ENCODE data around the gene DTD1. TPM values are rescaled to one million over a fixed set of nuclear protein-coding genes. Genes with fewer than 3 reads are reported as not detected.

Gene DTD1, protein sequence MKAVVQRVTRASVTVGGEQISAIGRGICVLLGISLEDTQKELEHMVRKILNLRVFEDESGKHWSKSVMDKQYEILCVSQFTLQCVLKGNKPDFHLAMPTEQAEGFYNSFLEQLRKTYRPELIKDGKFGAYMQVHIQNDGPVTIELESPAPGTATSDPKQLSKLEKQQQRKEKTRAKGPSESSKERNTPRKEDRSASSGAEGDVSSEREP
- 167 and 198 TPM in 2 replicates for polyA plus RNA-seq (2014; cell fraction: cytosol; rRNA removed)
- 78.2 and 89.6 TPM in 2 replicates for polyA plus RNA-seq (2014; cell fraction: nucleus; rRNA removed)

- peak; percentile 86 for DNase-seq (ENCODE audit: low spot score)
Measured at GRCh38 chr20:18587665-18588573, at the start of gene DTD1. DTD1 (plus strand) TSS chr20:18588054; CDS start chr20:18588073, 19 bp downstream.

- DNase-seq (ENCODE audit: low spot score) = no peak
Measured at GRCh38 chr20:18541741-18542140, 46.1 kb upstream of the DTD1 start.

DNA sequence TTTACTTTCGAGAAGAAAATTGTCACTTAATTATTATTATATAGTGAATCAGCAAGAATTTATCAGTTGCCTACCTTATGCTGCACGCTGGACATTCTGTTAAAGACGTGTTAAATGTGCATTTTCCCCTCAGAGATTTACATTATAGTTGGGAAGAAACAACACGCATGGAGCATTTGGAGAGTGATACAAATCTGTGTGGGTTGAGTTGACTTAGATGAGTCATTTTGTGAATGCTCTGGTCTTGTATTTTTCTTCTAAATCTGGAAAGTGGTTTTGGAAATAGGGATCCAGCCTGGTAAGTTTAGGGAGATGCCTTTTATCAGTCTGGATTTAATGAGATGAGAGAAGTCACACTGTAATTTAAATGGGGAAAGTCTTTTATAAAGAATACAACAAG, 44.6 kb upstream of the DTD1 start:
- DNase-seq (ENCODE audit: low spot score) = no peak

DNA sequence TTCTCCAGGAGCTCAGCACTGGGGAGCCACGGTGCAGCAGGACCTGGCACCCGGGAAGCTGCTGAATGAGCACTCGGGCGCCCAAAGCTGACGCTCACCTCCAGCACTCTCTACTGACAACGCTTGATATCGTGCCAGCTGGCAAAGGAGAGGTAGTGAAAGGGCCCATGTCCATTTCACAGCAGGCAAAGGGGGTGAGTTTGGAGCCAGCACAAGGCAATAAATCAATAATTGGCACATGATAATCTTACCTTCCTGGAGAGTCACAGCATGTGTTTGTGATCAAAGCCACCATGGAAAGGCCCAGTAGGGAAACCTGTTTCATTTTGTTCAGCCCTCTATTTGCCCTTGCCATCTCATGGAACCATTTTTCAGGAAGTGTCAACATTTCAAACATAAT, 43.9 kb upstream of the DTD1 start:
- DNase-seq (ENCODE audit: low spot score) = no peak

DNA sequence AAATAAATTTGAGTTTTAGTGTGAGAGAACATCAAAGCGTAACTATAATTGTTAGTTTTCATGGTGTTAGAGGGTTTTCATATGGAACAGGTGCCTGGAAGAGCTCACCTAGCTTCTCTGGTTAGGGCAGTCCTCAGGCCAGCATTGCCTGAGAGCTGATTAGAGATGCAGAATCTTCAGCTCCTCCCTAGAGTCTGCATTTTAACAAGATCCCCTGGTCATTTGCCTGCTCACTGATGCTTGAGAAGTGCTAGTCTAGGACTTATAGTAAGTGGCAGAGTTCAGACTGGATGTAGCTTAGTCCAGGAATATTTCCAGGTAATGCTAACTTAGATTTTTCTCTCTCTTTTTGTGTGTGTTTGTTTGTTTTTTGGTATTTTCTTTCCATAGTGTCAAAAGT, 42.3 kb upstream of the DTD1 start:
- no peak for DNase-seq (ENCODE audit: low spot score)

DNA sequence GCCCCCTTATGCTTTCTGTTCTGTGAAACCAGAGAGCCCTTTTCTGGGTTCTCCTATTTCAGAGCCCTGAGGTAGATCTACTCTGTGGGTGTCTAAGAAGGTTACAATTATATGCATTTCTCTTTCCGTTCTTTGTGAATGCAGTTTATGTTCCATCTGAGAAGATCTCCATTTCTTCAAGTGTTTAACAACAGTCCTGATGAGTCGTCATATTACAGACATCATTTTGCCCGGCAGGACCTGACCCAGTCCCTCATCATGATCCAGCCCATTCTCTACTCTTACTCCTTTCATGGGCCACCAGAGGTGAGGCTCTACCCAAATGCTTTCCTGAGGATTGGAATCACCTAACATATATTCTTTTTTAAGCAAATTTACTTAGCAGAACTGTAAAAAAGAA, 39.4 kb upstream of the DTD1 start:
- DNase-seq (ENCODE audit: low spot score) = no peak

DNA sequence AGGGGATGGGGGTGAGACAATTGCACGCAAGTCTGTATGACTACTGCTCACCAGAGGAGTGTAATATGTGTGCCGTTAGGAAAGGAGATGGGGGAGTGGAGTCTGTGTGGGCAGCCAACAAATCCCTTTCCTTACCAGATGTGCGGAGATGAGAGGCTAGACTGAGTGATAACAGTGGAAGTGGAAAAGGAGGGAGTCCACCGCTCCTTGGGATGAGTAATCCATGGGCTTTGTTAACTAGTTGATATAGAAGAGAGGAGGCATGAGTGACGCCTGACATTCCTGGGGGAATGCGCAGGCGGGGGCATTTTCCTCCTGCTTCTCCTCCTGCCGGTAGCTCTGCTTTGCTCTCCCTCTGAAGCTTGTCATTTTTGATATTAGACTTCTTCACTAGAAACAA, 34.1 kb upstream of the DTD1 start:
- DNase-seq (ENCODE audit: low spot score) = no peak

GRCh38 chr20:18566892-18567738, 20.7 kb upstream of the DTD1 start, which contains the start of gene SMIM26:
SMIM26 (plus strand) TSS chr20:18567432; CDS start chr20:18567479, 47 bp downstream.
- DNase-seq (ENCODE audit: low spot score) = peak; percentile 87

DNA sequence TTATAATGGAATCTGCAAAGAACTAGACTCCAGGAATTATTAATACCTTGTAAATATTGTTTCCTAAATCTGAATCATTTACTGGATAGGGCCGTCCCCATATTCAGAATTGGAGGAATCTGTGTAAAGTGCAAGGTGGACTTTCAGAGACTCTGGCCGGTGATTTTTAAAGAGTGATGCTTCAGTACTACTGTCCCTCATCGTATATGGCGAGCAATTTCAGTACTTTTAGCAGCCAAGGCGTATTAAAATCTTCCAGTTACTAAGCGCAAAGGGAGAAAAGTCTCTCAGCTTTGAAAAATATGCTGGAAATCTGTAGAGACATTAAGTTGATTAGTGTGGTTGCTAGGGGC, 20.1 kb upstream of the DTD1 start:
- DNase-seq (ENCODE audit: low spot score) = no peak

- DNase-seq (ENCODE audit: low spot score) = no peak
Measured at GRCh38 chr20:18571009-18571408, 16.8 kb upstream of the DTD1 start.

- DNase-seq (ENCODE audit: low spot score) = no peak
Measured at GRCh38 chr20:18571578-18571977, 16.3 kb upstream of the DTD1 start.

- no peak for DNase-seq (ENCODE audit: low spot score)
Measured at GRCh38 chr20:18577942-18578341, 9.9 kb upstream of the DTD1 start.

- DNase-seq (ENCODE audit: low spot score) = no peak
Measured at GRCh38 chr20:18578581-18578980, 9.3 kb upstream of the DTD1 start.

- no peak for DNase-seq (ENCODE audit: low spot score)
Measured at GRCh38 chr20:18580012-18580411, 7.8 kb upstream of the DTD1 start.

DNA sequence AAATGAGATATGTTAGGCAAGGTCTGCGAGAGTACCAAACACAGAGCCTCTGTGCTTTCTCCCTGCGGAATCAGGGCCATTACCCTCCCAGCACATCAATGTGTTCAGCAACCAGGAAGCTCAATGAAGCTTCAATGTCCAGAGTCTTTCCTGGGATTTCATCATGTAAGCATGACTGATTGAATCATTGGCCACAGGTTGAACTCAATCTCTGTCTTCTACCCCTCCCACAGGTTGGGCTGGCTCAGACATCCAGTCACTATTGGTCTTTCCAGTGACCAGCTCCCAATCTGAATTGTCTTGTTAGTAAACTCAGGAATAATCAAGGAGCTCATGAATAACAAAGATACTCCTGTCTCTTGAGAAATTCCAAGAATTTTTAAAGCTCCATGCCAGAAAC, 2.7 kb upstream of the DTD1 start:
- DNase-seq (ENCODE audit: low spot score) = no peak

GRCh38 chr20:18588574-18588933, 700 bp downstream of the DTD1 start:
- peak; percentile 56 for DNase-seq (ENCODE audit: low spot score)

- DNase-seq (ENCODE audit: low spot score) = no peak
Measured at GRCh38 chr20:18589941-18590674, 2.3 kb downstream of the DTD1 start.

- DNase-seq (ENCODE audit: low spot score) = no peak
Measured at GRCh38 chr20:18596270-18596669, 8.4 kb downstream of the DTD1 start.

DNA sequence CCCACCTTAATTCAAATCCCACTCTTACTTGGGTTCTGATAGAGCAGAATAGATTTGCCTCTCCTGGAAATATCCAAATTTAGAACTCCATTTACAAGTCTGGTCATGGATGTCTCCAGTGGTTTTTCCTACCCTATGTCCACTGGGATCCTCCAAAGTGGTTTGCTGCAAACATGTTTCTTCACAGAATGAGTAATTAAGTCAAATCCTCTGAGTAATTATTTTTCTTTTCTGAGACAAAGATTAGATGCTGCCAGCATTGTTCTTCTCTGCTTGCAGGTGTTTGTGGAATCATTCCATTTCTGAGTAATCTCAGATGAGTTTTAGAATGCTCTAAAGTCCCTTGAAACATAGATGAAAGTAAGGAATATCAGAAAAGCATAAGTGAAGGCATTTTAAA, 21.9 kb downstream of the DTD1 start:
- no peak for DNase-seq (ENCODE audit: low spot score)

GRCh38 chr20:18611492-18611891, 23.6 kb downstream of the DTD1 start:
- no peak for DNase-seq (ENCODE audit: low spot score)

DNA sequence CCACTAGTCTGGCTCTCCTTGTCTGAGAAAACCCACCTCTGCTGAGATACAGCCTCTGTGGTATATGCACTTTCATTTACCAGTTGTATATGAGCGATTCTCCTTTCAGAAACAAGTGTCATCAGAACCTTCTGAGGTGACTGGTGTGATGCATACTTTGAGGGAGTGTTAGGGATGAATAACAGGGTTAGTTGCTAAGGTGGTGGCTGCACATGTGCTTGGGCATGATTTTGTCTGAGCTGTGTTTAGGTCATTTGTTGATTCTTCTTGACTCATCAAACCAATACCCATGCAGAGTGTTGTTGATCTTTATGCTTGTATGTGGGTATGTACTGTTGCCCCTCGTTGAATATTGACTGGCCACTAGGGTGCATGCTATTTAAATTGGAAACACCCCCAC, 25.7 kb downstream of the DTD1 start:
- DNase-seq (ENCODE audit: low spot score) = no peak

All from SK-N-DZ (cell line).